OCI-LY7 (cell line): ENCODE results near the gene CDCP1. TPM values are rescaled to one million over a fixed set of nuclear protein-coding genes. Genes with fewer than 3 reads are reported as not detected.

ENCODE experiments used
- BruUV-seq: library from RNA; stranded (reverse); fragments of 400-500 nt; replicated peaks from 2 replicates; lab custom pipeline; 2021; lab: Mats Ljungman, UMichigan
- CTCF ChIA-PET: fragments of 300-600 bp; sonication (Branson Sonifier 250); formaldehyde crosslinking; loops from one replicate; lab custom pipeline; 2022; ENCODE audit warnings: antibody characterized with exemption; ENCODE audit not compliant: unreplicated experiment; lab: Charles Lee
- POLR2A ChIA-PET: fragments of 300-600 bp; sonication (Branson Sonifier 250); formaldehyde crosslinking; loops from one replicate; lab custom pipeline; 2022; ENCODE audit warnings: antibody characterized with exemption; lab: Charles Lee
- DNase-seq: peaks from one replicate; pipeline ENCODE4 v3.0.0-alpha.2; 2015; ENCODE audit warnings: low spot score
- H2AFZ ChIP-seq: fragments of 200-600 bp; sonication (generic), shearing (Covaris generic); 2 replicates; pipeline ENCODE4 v1.6.1; 2014; ENCODE audit warnings: mild to moderate bottlenecking, antibody characterized with exemption, low read length, moderate library complexity
- H3K27ac ChIP-seq: fragments of 200-600 bp; sonication (generic); 2 replicates; pipeline ENCODE4 v1.5.1; 2014; ENCODE audit warnings: mixed run types, low read depth, mild to moderate bottlenecking, moderate library complexity, low read length, inconsistent platforms; ENCODE audit not compliant: poor library complexity, severe bottlenecking
- H3K36me3 ChIP-seq: fragments of 200-600 bp; sonication (generic); 2 replicates; pipeline ENCODE4 v1.6.1; 2014; ENCODE audit warnings: mild to moderate bottlenecking, antibody characterized with exemption, low read length, moderate library complexity, mixed read lengths; ENCODE audit not compliant: insufficient read depth
- H3K4me1 ChIP-seq: fragments of 200-600 bp; sonication (generic); 2 replicates; pipeline ENCODE4 v1.5.1; 2014; ENCODE audit warnings: mild to moderate bottlenecking, low read length; ENCODE audit not compliant: insufficient read depth, poor library complexity, severe bottlenecking
- H3K4me2 ChIP-seq: fragments of 200-600 bp; sonication (generic); 2 replicates; pipeline ENCODE4 v1.6.1; 2014; ENCODE audit warnings: mild to moderate bottlenecking, low read length
- H3K4me3 ChIP-seq: fragments of 200-600 bp; sonication (generic); 2 replicates; pipeline ENCODE4 v1.5.1; 2014; ENCODE audit warnings: mild to moderate bottlenecking, low read depth, low read length; ENCODE audit not compliant: poor library complexity, severe bottlenecking
- H3K79me2 ChIP-seq: fragments of 200-600 bp; sonication (generic); 2 replicates; pipeline ENCODE4 v1.6.1; 2016; ENCODE audit warnings: low read depth, mild to moderate bottlenecking, low read length, moderate library complexity, mixed read lengths; ENCODE audit not compliant: insufficient read depth
- H3K9me2 ChIP-seq: fragments of 200-600 bp; sonication (generic); 2 replicates; pipeline ENCODE4 v1.6.1; 2016; ENCODE audit warnings: mild to moderate bottlenecking, low read length, mixed read lengths; ENCODE audit not compliant: insufficient read depth
- H3K9me3 ChIP-seq: fragments of 200-600 bp; sonication (generic); 2 replicates; pipeline ENCODE4 v1.6.1; 2014; ENCODE audit warnings: mild to moderate bottlenecking, mixed run types, low read length, mixed read lengths
- H4K20me1 ChIP-seq: fragments of 200-600 bp; sonication (generic); 2 replicates; pipeline ENCODE4 v1.6.1; 2014; ENCODE audit warnings: mild to moderate bottlenecking, antibody characterized with exemption, low read length, moderate library complexity, mixed read lengths; ENCODE audit not compliant: insufficient read depth
- CTCF ChIP-seq: fragments of 200-600 bp; sonication (generic); conservative IDR thresholded peaks from 2 replicates; pipeline ENCODE4 v1.5.1; 2014; ENCODE audit warnings: mild to moderate bottlenecking, antibody characterized with exemption, low read length, moderate library complexity, mixed read lengths
- EZH2phosphoT487 ChIP-seq: fragments of 200-600 bp; sonication (generic); IDR thresholded peaks from 2 replicates; pipeline ENCODE4 v1.6.1; 2018; ENCODE audit warnings: low read depth, borderline replicate concordance, mild to moderate bottlenecking, mixed run types, antibody characterized with exemption, low read length, moderate library complexity, mixed read lengths
- intact Hi-C: fragments of 100-400 bp; cut with micrococcal nuclease; formaldehyde crosslinking; loops from one replicate; pipeline ENCODE4 v1.10.0; 2022; ENCODE audit not compliant: unreplicated experiment
- total RNA-seq, 2 experiments: library from RNA; depleted of rRNA in 1 of 2; stranded (reverse); fragments of >200 nt in 1 of 2; shearing (Covaris generic) in 1 of 2; gene quantifications; 2 replicates each; pipeline ENCODE4 v1.2.3, GENCODE V29; 2014 to 2022

The CDCP1 gene
- total RNA-seq, 2 experiments from 2014 or later, result not detected

GRCh38 chr3:45154641-45155147, 8.5 kb upstream of the CDCP1 start:
- no peak for TF ChIP-seq EZH2phosphoT487
- TF ChIP-seq CTCF, result no peak
- Histone ChIP-seq H3K9me3 (peaks cover 6% of the 10 kb centered on the region; the same call in 1 of the 2 replicates), H3K27ac (no peak overlapping the region), H2AFZ (no peak overlapping the region), H3K4me3 (no peak overlapping the region), H4K20me1 (no peaks in the 10 kb centered on the region), H3K9me2 (no peaks in the 10 kb centered on the region), H3K36me3 (no peaks in the 10 kb centered on the region), H3K79me2 (no peaks in the 10 kb centered on the region), H3K4me2 (no peak overlapping the region), H3K4me1 (no peaks in the 10 kb centered on the region)
- DNase-seq, result no peak
- intact Hi-C loops, result no loop called here
- ChIA-PET POLR2A (no interaction called here), CTCF (interaction anchor here (0.7 to 0.9 kb wide), 2 partner anchors 22 to 775 kb away, joined by 3 read pairs; no protein-coding TSS in a partner anchor)
- BruUV-seq, result no TSS peak

DNA sequence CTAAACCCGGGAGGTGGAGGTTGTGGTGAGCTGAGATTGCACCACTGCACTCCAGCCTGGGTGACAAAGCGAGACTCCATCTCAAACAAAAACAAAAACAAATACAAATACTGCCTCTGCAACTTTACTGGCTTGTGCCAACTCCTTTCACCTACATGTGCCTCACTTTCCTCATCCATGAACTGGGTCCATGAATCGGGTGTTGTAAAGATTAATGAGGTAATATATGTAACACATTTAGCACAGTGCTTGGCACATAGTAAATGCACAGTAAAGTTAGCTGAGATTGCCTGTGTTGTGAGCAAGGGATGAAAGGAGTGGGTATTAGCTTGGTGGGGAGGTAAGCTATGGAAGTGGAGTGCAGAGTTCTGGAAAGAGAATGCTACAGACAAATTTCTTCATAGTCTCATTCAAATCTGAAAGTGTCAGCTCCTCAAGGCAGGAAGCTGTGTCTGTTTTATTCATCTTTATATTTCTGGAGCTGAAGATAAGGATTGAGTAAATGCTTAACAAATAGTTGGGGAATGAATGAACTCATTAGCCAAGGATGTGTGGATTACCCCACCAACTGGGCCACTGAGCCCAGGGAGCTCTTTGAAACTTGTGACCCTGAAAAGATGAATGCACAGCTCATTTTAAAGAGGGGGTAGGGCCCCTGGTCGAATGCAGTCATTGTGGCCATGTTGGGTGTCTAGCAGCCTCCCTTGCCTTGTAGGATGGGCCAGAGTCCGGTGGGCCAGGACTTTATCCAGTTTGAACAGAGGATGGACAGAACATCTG, 7.7 kb upstream of the CDCP1 start:
- POLR2A ChIA-PET, result interaction anchor here (0.5 kb wide), 1 partner anchor 32 kb away, joined by 3 read pairs; no protein-coding TSS in a partner anchor
- no peak overlapping the region for H3K4me2 ChIP-seq
- intact Hi-C loops, result no loop called here

More for the DNA sequence above, 7.7 kb upstream of the CDCP1 start:
- no peak for DNase-seq
- H3K36me3 ChIP-seq, result no peaks in the 10 kb centered on the region
- CTCF ChIA-PET, result no interaction called here
- no peaks in the 10 kb centered on the region for H3K79me2 ChIP-seq
- no peak for TF ChIP-seq EZH2phosphoT487
- no peak for TF ChIP-seq CTCF
- H3K9me2 ChIP-seq, result no peaks in the 10 kb centered on the region
- H3K4me1 ChIP-seq, result no peaks in the 10 kb centered on the region
- no peak overlapping the region for H2AFZ ChIP-seq
- no TSS peak for BruUV-seq
- H4K20me1 ChIP-seq, result no peaks in the 10 kb centered on the region
- peaks cover 6% of the 10 kb centered on the region; the same call in 1 of the 2 replicates for H3K9me3 ChIP-seq
- no peak overlapping the region for H3K4me3 ChIP-seq
- no peak overlapping the region for H3K27ac ChIP-seq
